Endometrial microvascular endothelial cells (primary cell): Measurements from ENCODE around the gene SLC9A5. TPM values are rescaled to one million over a fixed set of nuclear protein-coding genes. Genes with fewer than 3 reads are reported as not detected.

Experiments used
- in situ Hi-C: cut with HindIII; loops from 2 replicates; pipeline ENCODE4 v1.10.0; 2017; ENCODE audit warnings: low sequenced_read_pairs, low pct_unique_long_range_greater_than_20kb; ENCODE audit errors: inconsistent ontology term
- total RNA-seq: library from RNA; depleted of rRNA; stranded (reverse); fragments of >200 nt; gene quantifications from one replicate; pipeline ENCODE4 v1.2.3, GENCODE V29; 2015; ENCODE audit errors: inconsistent ontology term

Gene SLC9A5
- total RNA-seq, 1 donor from 2014 or later, result 1.7 TPM

GRCh38 chr16:67236563-67237395, 12.0 kb upstream of the SLC9A5 start:
- in situ Hi-C loops, result no loop called here

GRCh38 chr16:67237396-67238277, 11.1 kb upstream of the SLC9A5 start:
- in situ Hi-C loops, result no loop called here

- in situ Hi-C loops, result no loop called here
These were observed 10.6 kb upstream of the SLC9A5 start for GRCh38 chr16:67238278-67238575.

GRCh38 chr16:67238806-67239470, 9.8 kb upstream of the SLC9A5 start:
- in situ Hi-C loops, result no loop called here

GRCh38 chr16:67240506-67240905, 8.3 kb upstream of the SLC9A5 start:
- in situ Hi-C loops, result no loop called here

- in situ Hi-C loops, result no loop called here
These were observed 7.5 kb upstream of the SLC9A5 start for GRCh38 chr16:67241008-67241900.

GRCh38 chr16:67242138-67242730, 6.5 kb upstream of the SLC9A5 start:
- in situ Hi-C loops, result no loop called here

- in situ Hi-C loops, result no loop called here
These were observed 5.3 kb upstream of the SLC9A5 start for GRCh38 chr16:67243481-67243880.

GRCh38 chr16:67244387-67245185, 4.2 kb upstream of the SLC9A5 start:
- in situ Hi-C loops, result no loop called here

- in situ Hi-C loops, result no loop called here
These were observed 3.6 kb upstream of the SLC9A5 start for GRCh38 chr16:67245186-67245585.

GRCh38 chr16:67245674-67246080, 3.1 kb upstream of the SLC9A5 start:
- in situ Hi-C loops, result no loop called here

GRCh38 chr16:67246081-67246755, 2.6 kb upstream of the SLC9A5 start:
- in situ Hi-C loops, result no loop called here

GRCh38 chr16:67246756-67247191, 2.0 kb upstream of the SLC9A5 start:
- in situ Hi-C loops, result no loop called here

GRCh38 chr16:67247192-67248072, 1.3 kb upstream of the SLC9A5 start, which contains the start of gene FHOD1:
Gene FHOD1, minus strand, starts transcription at chr16:67247481. Its CDS starts 71 bp downstream, at chr16:67247410.
- in situ Hi-C loops, result no loop called here

GRCh38 chr16:67248073-67248400, 742 bp upstream of the SLC9A5 start:
- in situ Hi-C loops, result no loop called here
